PC-3 (cell line): ENCODE measurements around the gene ST14.

ENCODE experiments used
- CTCF ChIP-seq: fragments of 300-600 bp; sonication (generic); conservative IDR thresholded peaks from 2 replicates; pipeline ENCODE4 v1.5.1; 2017; ENCODE audit warnings: antibody characterized with exemption, low read depth, mild to moderate bottlenecking, low read length
- EZH2 ChIP-seq: fragments of 300-600 bp; sonication (generic); IDR thresholded peaks from one replicate; pipeline ENCODE4 v1.6.1; 2017; ENCODE audit warnings: antibody characterized with exemption, mild to moderate bottlenecking, low read length; ENCODE audit not compliant: unreplicated experiment
- EZH2phosphoT487 ChIP-seq: fragments of 300-600 bp; sonication (generic); IDR thresholded peaks from 2 replicates; pipeline ENCODE4 v1.6.1; 2018; ENCODE audit warnings: mild to moderate bottlenecking, antibody characterized with exemption, low read length, borderline replicate concordance

DNA sequence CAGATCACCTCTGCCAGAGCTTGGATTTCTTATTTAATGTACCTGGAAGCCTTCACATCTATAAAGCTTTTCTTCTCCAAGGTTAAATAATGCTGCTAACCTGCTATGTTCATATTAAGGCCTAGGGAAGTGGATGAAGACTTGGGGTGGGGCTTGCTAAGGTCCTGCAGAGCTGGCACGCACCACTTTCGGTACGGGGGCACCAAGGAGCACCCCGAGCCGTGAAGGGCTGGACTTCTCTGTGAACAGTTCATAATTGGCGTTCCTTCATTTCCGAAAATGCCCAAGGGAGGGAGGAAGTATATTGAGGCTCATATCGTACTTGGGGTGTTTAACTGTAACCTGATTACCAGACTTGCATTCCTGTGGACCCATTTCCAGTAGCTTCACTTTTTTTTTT is 59.6 kb downstream of the ST14 start:
- TF ChIP-seq EZH2 (no peak), EZH2phosphoT487 (no peak), CTCF (no peak)
